Ishikawa (cell line): Measurements from ENCODE around the gene CARD9.

ENCODE experiments used
- CEBPB ChIP-seq: IDR thresholded peaks from 2 replicates; pipeline ENCODE4 v1.6.1; 2012
- CREB1 ChIP-seq: IDR thresholded peaks from 2 replicates; pipeline ENCODE4 v1.6.1; 2012; ENCODE audit warnings: low read depth
- EGR1 ChIP-seq: IDR thresholded peaks from 2 replicates; pipeline ENCODE4 v1.6.1; 2012
- EP300 ChIP-seq: IDR thresholded peaks from 2 replicates; pipeline ENCODE4 v1.6.1; 2012; ENCODE audit warnings: borderline replicate concordance
- FOXM1 ChIP-seq: IDR thresholded peaks from 2 replicates; pipeline ENCODE4 v1.6.1; 2012; ENCODE audit warnings: low read depth, borderline replicate concordance
- NFIC ChIP-seq: IDR thresholded peaks from 2 replicates; pipeline ENCODE4 v1.6.1; 2012
- RAD21 ChIP-seq: IDR thresholded peaks from 2 replicates; pipeline ENCODE4 v1.6.1; 2012; ENCODE audit warnings: low read depth
- REST ChIP-seq: IDR thresholded peaks from 2 replicates; pipeline ENCODE4 v1.6.1; 2012; ENCODE audit warnings: low read depth, mild to moderate bottlenecking
- TAF1 ChIP-seq: IDR thresholded peaks from 2 replicates; pipeline ENCODE4 v1.6.1; 2012; ENCODE audit warnings: low read depth, mild to moderate bottlenecking
- TCF12 ChIP-seq: IDR thresholded peaks from 2 replicates; pipeline ENCODE4 v1.6.1; 2012; ENCODE audit warnings: low read depth
- TEAD4 ChIP-seq: IDR thresholded peaks from 2 replicates; pipeline ENCODE4 v1.6.1; 2012
- USF1 ChIP-seq: IDR thresholded peaks from 2 replicates; pipeline ENCODE4 v1.6.1; 2012
- YY1 ChIP-seq: IDR thresholded peaks from 2 replicates; pipeline ENCODE4 v1.6.1; 2012; ENCODE audit warnings: low read depth
- ZBTB7A ChIP-seq: IDR thresholded peaks from 2 replicates; pipeline ENCODE4 v1.6.1; 2012; ENCODE audit warnings: low read depth
- TF ChIP-seq, protein P1 (sequence below): IDR thresholded peaks from 2 replicates; pipeline ENCODE4 v1.6.1; 2012

Gene CARD9

DNA sequence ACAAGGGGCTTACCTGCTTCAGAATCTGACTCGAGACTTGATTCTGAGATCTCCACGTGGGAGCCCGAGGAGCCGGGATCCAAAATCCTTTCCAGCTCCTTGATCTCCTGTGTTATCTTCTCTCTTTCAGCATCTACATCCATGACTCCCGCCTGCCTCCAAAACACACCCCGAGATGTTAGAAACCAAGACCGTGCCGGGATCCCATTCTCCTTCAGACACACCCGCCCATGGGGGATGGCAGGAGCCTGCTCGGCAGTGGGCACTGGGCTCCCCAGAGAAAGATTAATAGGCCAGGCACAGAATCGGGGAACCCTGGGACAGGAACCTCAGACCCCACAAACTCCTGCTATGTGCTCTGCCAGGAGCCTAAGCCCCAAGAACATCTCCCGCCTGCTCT, 24.8 kb upstream of the CARD9 start:
- TF ChIP-seq NFIC (no peak), EGR1 (no peak), TEAD4 (no peak), YY1 (no peak), ZBTB7A (no peak), RAD21 (no peak), TCF12 (no peak)

GRCh38 chr9:136397643-136398042, 24.2 kb upstream of the CARD9 start:
- TF ChIP-seq TCF12 (no peak), TAF1 (no peak), NFIC (no peak), CEBPB (no peak), CREB1 (no peak), YY1 (no peak), EGR1 (no peak), EP300 (no peak), FOXM1 (no peak), TEAD4 (no peak), REST (no peak), ZBTB7A (no peak), RAD21 (no peak), USF1 (no peak)
- TF ChIP-seq, protein P1, sequence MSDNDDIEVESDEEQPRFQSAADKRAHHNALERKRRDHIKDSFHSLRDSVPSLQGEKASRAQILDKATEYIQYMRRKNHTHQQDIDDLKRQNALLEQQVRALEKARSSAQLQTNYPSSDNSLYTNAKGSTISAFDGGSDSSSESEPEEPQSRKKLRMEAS: no peak

GRCh38 chr9:136396219-136396515, 22.7 kb upstream of the CARD9 start:
- TF ChIP-seq TAF1 (no peak), TCF12 (no peak), FOXM1 (no peak), YY1 (no peak), TEAD4 (no peak), CREB1 (no peak), EP300 (no peak), RAD21 (no peak), REST (no peak), CEBPB (no peak), NFIC (no peak), USF1 (no peak), EGR1 (no peak)
- TF ChIP-seq, protein P1: no peak

- TF ChIP-seq ZBTB7A: no peak
- TF ChIP-seq EP300: no peak
- no peak for TF ChIP-seq CEBPB
- no peak for TF ChIP-seq USF1
- no peak for TF ChIP-seq CREB1
- TF ChIP-seq TCF12: no peak
- no peak for TF ChIP-seq TEAD4
- no peak for TF ChIP-seq YY1
- TF ChIP-seq NFIC: no peak
- TF ChIP-seq, protein P1: no peak
- no peak for TF ChIP-seq REST
- no peak for TF ChIP-seq TAF1
- no peak for TF ChIP-seq FOXM1
- no peak for TF ChIP-seq RAD21
- TF ChIP-seq EGR1: no peak
These were observed 22.1 kb upstream of the CARD9 start for GRCh38 chr9:136395345-136396218.
